Activated T-cell treated with anti-CD3 and anti-CD28 coated beads for 48 hours (primary cell): ENCODE data around the gene LRRC4B.

Experiments
- DNase-seq: peaks from one replicate; pipeline ENCODE4 v3.0.0-alpha.2; 2020; ENCODE audit warnings: low read depth

The LRRC4B gene

GRCh38 chr19:50570997-50571396, 2.8 kb upstream of the LRRC4B start:
- DNase-seq, result no peak

GRCh38 chr19:50569938-50570540, 1.8 kb upstream of the LRRC4B start:
- no peak for DNase-seq

- DNase-seq, result no peak
Measured at GRCh38 chr19:50568728-50569698, 778 bp upstream of the LRRC4B start.

GRCh38 chr19:50567052-50567841, 988 bp downstream of the LRRC4B start:
- DNase-seq, result no peak

GRCh38 chr19:50565984-50566903, 2.0 kb downstream of the LRRC4B start:
- DNase-seq, result no peak

- DNase-seq, result no peak
Measured at GRCh38 chr19:50564229-50565105, 3.8 kb downstream of the LRRC4B start.

- no peak for DNase-seq
Measured at GRCh38 chr19:50563597-50563996, 4.6 kb downstream of the LRRC4B start.

- no peak for DNase-seq
Measured at GRCh38 chr19:50562996-50563395, 5.2 kb downstream of the LRRC4B start.

GRCh38 chr19:50562329-50562728, 5.9 kb downstream of the LRRC4B start:
- no peak for DNase-seq

GRCh38 chr19:50559636-50560035, 8.6 kb downstream of the LRRC4B start:
- DNase-seq, result no peak

GRCh38 chr19:50558449-50558848, 9.8 kb downstream of the LRRC4B start:
- DNase-seq, result no peak

- no peak for DNase-seq
Measured at GRCh38 chr19:50558039-50558438, 10.2 kb downstream of the LRRC4B start.

- no peak for DNase-seq
Measured at GRCh38 chr19:50557009-50557613, 11.1 kb downstream of the LRRC4B start.

GRCh38 chr19:50556282-50557008, 11.8 kb downstream of the LRRC4B start:
- peak; percentile 77 for DNase-seq

- DNase-seq, result no peak
Measured at GRCh38 chr19:50555450-50556281, 12.6 kb downstream of the LRRC4B start.

GRCh38 chr19:50555033-50555432, 13.2 kb downstream of the LRRC4B start:
- no peak for DNase-seq

GRCh38 chr19:50554212-50554611, 14.0 kb downstream of the LRRC4B start:
- DNase-seq, result no peak

GRCh38 chr19:50553134-50553703, 15.0 kb downstream of the LRRC4B start:
- DNase-seq, result no peak
